GM19023 (cell line): ENCODE results near the gene CEP164.
A peak's percentile ranks its signal among the peaks of the same experiment; 100 is the strongest.
"Not testable (repeated sequence)": the region's sequence is repeated elsewhere in the genome, so short reads cannot be mapped to it uniquely, and the experiment has no call there.

Source experiments
- ATAC-seq: cut with Tn5 transposase; IDR thresholded peaks from one replicate; pipeline ENCODE4 v1.9.1; 2021; ENCODE audit warnings: mild to moderate bottlenecking, moderate library complexity; ENCODE audit not compliant: unreplicated experiment

Gene CEP164

GRCh38 chr11:117437041-117437790 is 109.6 kb downstream of the CEP164 start:
- no peak for ATAC-seq

GRCh38 chr11:117437791-117438130 is 110.1 kb downstream of the CEP164 start:
- no peak for ATAC-seq

- no peak for ATAC-seq
Measured at GRCh38 chr11:117438371-117439000, 110.8 kb downstream of the CEP164 start.

GRCh38 chr11:117439256-117439655 is 111.6 kb downstream of the CEP164 start:
- no peak for ATAC-seq

- ATAC-seq = no peak
Measured at GRCh38 chr11:117440258-117440657, 112.6 kb downstream of the CEP164 start.

- no peak for ATAC-seq
Measured at GRCh38 chr11:117441146-117441975, 113.7 kb downstream of the CEP164 start.

- no peak for ATAC-seq
Measured at GRCh38 chr11:117442049-117442868, 114.6 kb downstream of the CEP164 start.

GRCh38 chr11:117442869-117443239 is 115.2 kb downstream of the CEP164 start:
- ATAC-seq = no peak

GRCh38 chr11:117443266-117444186 is 115.9 kb downstream of the CEP164 start:
- no peak for ATAC-seq

- ATAC-seq = no peak
Measured at GRCh38 chr11:117444256-117444655, 116.6 kb downstream of the CEP164 start.

GRCh38 chr11:117444711-117445658 is 117.3 kb downstream of the CEP164 start:
- no peak for ATAC-seq

GRCh38 chr11:117449111-117449693 is 121.5 kb downstream of the CEP164 start:
- ATAC-seq = no peak

- no peak for ATAC-seq
Measured at GRCh38 chr11:117453886-117454563, 126.4 kb downstream of the CEP164 start.

GRCh38 chr11:117454564-117454917 is 126.9 kb downstream of the CEP164 start:
- no peak for ATAC-seq

- ATAC-seq = peak; percentile 75
Measured at GRCh38 chr11:117456027-117456720, 128.5 kb downstream of the CEP164 start.

- ATAC-seq = not testable (repeated sequence)
Measured at GRCh38 chr11:117456721-117457029, 129.0 kb downstream of the CEP164 start.

- ATAC-seq = no peak
Measured at GRCh38 chr11:117457031-117457785, 129.6 kb downstream of the CEP164 start.
